GM12878 (cell line): Measurements from ENCODE around the gene LGALS3.

Source experiments
- ASH2L ChIP-seq: fragments of 300-600, 200-600 bp; sonication (generic); IDR thresholded peaks from 2 replicates; pipeline ENCODE4 v1.6.1; 2017; ENCODE audit warnings: low read depth, mild to moderate bottlenecking, borderline replicate concordance
- CTCF ChIP-seq, 3 experiments: IDR thresholded peaks in 2 of 3; conservative IDR thresholded peaks in 1 of 3; 2 replicates each; pipeline ENCODE4 v1.5.1; 2011; ENCODE audit warnings: low read depth in 3 of 3, low read length in 3 of 3, mild to moderate bottlenecking in 3 of 3, control low read depth in 2 of 3, moderate library complexity in 2 of 3, inconsistent platforms in 1 of 3, mixed read lengths in 1 of 3; ENCODE audit not compliant: control insufficient read depth in 2 of 3, insufficient read depth in 1 of 3; ENCODE audit errors: extremely low read depth in 1 of 3
- EZH2 ChIP-seq: IDR thresholded peaks from 2 replicates; pipeline ENCODE4 v1.6.1; 2012; ENCODE audit warnings: low read depth, mild to moderate bottlenecking, control low read depth, inconsistent platforms, low read length, borderline replicate concordance; ENCODE audit not compliant: control insufficient read depth
- SPI1 ChIP-seq: IDR thresholded peaks from 2 replicates; pipeline ENCODE4 v1.6.1; 2011; ENCODE audit warnings: low read depth, mild to moderate bottlenecking, low read length, moderate library complexity, borderline replicate concordance; ENCODE audit not compliant: insufficient read depth
- USF2 ChIP-seq: IDR thresholded peaks from 2 replicates; pipeline ENCODE4 v1.6.1; 2011; ENCODE audit warnings: low read depth, low read length, improper control_type of control experiment, borderline replicate concordance
- ZNF24 ChIP-seq: fragments of 450-650 bp; IDR thresholded peaks from 2 replicates; pipeline ENCODE4 v1.6.1; 2017; ENCODE audit warnings: antibody characterized with exemption, mild to moderate bottlenecking
- ZNF384 ChIP-seq: IDR thresholded peaks from 2 replicates; pipeline ENCODE4 v1.6.1; 2012; ENCODE audit warnings: low read depth, mild to moderate bottlenecking, low read length, improper control_type of control experiment, borderline replicate concordance

- no peak for TF ChIP-seq ASH2L
- no peak for TF ChIP-seq EZH2
- no peak for TF ChIP-seq ZNF384
- peak in 2 of 3 experiments; percentile 13 to 17; a peak in 1 of 6 replicates for TF ChIP-seq CTCF (IDR thresholded peaks at IDR 0.05 in 2 of 3, conservative IDR thresholded peaks at IDR 0.05 in 1 of 3; ENCODE audit: control insufficient read depth in 2 of 3, extremely low read depth in 1 of 3, insufficient read depth in 1 of 3, low read depth in 3 of 3, low read length in 3 of 3)
- TF ChIP-seq USF2, result no peak
- TF ChIP-seq SPI1, result no peak
- no peak for TF ChIP-seq ZNF24
Observed at GRCh38 chr14:55133416-55133815, 4.4 kb downstream of the LGALS3 start.
